OCI-LY1 (cell line): Measurements from ENCODE around the gene GZF1.

ENCODE experiments used
- H2AFZ ChIP-seq: fragments of 200-600 bp; sonication (generic), shearing (Covaris generic); 2 replicates; pipeline ENCODE4 v1.6.0; 2014; ENCODE audit warnings: antibody characterized with exemption, mild to moderate bottlenecking, low read length
- H3F3A ChIP-seq: fragments of 200-600 bp; sonication (generic), shearing (Covaris generic); 2 replicates; pipeline ENCODE4 v1.6.0; 2014; ENCODE audit warnings: mild to moderate bottlenecking, antibody characterized with exemption, low read length, moderate library complexity; ENCODE audit not compliant: insufficient read depth
- H3K27ac ChIP-seq: fragments of 200-600 bp; sonication (generic); 2 replicates; pipeline ENCODE4 v1.5.1; 2014; ENCODE audit warnings: low read length, mixed run types, mild to moderate bottlenecking, low read depth; ENCODE audit not compliant: poor library complexity, severe bottlenecking
- H3K27me3 ChIP-seq: fragments of 200-600 bp; sonication (generic); 2 replicates; pipeline ENCODE4 v1.6.0; 2014; ENCODE audit warnings: antibody characterized with exemption, mild to moderate bottlenecking, low read length, moderate library complexity; ENCODE audit not compliant: insufficient read depth
- H3K36me3 ChIP-seq: fragments of 200-600 bp; sonication (generic); 2 replicates; pipeline ENCODE4 v1.6.1; 2014; ENCODE audit warnings: mild to moderate bottlenecking, antibody characterized with exemption, low read length, moderate library complexity, mixed read lengths; ENCODE audit not compliant: insufficient read depth
- H3K4me1 ChIP-seq: fragments of 200-600 bp; sonication (generic); 2 replicates; pipeline ENCODE4 v1.5.1; 2014; ENCODE audit warnings: mild to moderate bottlenecking, low read length, moderate library complexity; ENCODE audit not compliant: insufficient read depth, severe bottlenecking
- H3K4me2 ChIP-seq: fragments of 200-600 bp; sonication (generic), shearing (Covaris generic); 2 replicates; pipeline ENCODE4 v1.6.1; 2014; ENCODE audit warnings: low read length
- H3K4me3 ChIP-seq: fragments of 200-600 bp; sonication (generic); 2 replicates; pipeline ENCODE4 v1.5.1; 2014; ENCODE audit warnings: low read length, low read depth, mild to moderate bottlenecking, mixed read lengths; ENCODE audit not compliant: poor library complexity, severe bottlenecking
- H3K79me2 ChIP-seq: fragments of 200-600 bp; shearing (Covaris generic); 2 replicates; pipeline ENCODE4 v1.6.1; 2016; ENCODE audit warnings: mixed run types, low read length, mixed read lengths; ENCODE audit not compliant: insufficient read depth
- H3K9ac ChIP-seq: fragments of 200-600 bp; sonication (generic), shearing (Covaris generic); 2 replicates; pipeline ENCODE4 v1.6.1; 2014; ENCODE audit warnings: mild to moderate bottlenecking, low read length, mixed read lengths
- H3K9me2 ChIP-seq: fragments of 200-600 bp; sonication (generic), shearing (Covaris generic); 2 replicates; pipeline ENCODE4 v1.6.1; 2014; ENCODE audit warnings: low read depth, mild to moderate bottlenecking, low read length, mixed read lengths
- H3K9me3 ChIP-seq: fragments of 200-600 bp; shearing (Covaris generic); 2 replicates; pipeline ENCODE4 v1.6.1; 2014; ENCODE audit warnings: low read length, mixed read lengths
- H4K20me1 ChIP-seq: fragments of 200-600 bp; sonication (generic), shearing (Covaris generic); 2 replicates; pipeline ENCODE4 v1.6.0; 2016; ENCODE audit warnings: mild to moderate bottlenecking, low read length; ENCODE audit not compliant: insufficient read depth
- EZH2 ChIP-seq: fragments of 200-600 bp; sonication (generic), shearing (Covaris generic); IDR thresholded peaks from 2 replicates; pipeline ENCODE4 v1.8.0; 2017; ENCODE audit warnings: borderline replicate concordance, mixed run types, mild to moderate bottlenecking, antibody characterized with exemption, low read length, moderate library complexity, mixed read lengths
- TF ChIP-seq, protein P1 (sequence below): fragments of 200-600 bp; sonication (generic), shearing (Covaris generic); IDR thresholded peaks from 2 replicates; pipeline ENCODE4 v1.5.1; 2017; ENCODE audit warnings: mild to moderate bottlenecking, antibody characterized with exemption, low read length, moderate library complexity, mixed read lengths

The GZF1 gene

DNA sequence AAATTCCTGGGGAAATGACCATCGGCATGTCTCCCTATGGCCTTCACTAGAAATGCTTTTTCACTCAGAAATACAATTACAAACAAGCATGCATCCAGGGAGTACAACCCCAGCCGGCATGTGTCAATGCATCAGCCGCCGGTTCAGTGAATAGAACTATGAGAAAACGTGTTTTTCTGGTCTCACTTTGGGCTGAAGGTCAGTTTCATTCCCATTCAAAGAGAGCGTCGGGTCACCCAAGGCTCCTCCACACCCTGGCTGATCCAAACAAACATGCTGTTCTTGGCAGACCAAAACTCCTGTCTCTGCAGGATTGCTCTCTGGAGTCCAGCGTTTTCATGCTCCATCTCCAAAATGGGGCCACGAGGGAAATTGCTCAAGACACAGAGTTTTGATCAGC is 46.9 kb upstream of the GZF1 start:
- no peaks in the 10 kb centered on the region for H3K27me3 ChIP-seq
- no peaks in the 10 kb centered on the region for H4K20me1 ChIP-seq
- no peaks in the 10 kb centered on the region for H3K4me1 ChIP-seq

DNA sequence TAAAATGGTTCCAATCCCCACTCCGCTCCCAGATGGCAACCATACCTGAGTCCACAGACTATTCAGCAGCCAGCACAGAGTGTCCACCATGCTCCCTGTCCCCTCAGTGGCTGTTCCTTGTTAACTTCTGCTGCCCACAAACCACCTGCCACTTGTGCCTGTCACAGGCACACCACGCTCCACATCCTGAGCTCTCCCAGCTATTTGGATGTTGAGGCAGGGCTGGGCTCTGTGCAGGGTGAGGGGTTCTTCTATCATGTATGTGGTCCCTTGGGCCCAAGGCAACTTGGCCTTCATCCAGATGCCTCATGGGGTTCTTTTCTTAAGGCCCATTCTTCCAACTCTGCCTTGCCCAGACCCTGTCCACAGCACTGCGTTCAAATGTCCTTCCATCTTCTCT is 45.4 kb upstream of the GZF1 start:
- no peak overlapping the region for H2AFZ ChIP-seq
- no peaks in the 10 kb centered on the region for H4K20me1 ChIP-seq
- H3K27ac ChIP-seq, result no peak overlapping the region
- no peak for TF ChIP-seq EZH2
- TF ChIP-seq, protein P1, sequence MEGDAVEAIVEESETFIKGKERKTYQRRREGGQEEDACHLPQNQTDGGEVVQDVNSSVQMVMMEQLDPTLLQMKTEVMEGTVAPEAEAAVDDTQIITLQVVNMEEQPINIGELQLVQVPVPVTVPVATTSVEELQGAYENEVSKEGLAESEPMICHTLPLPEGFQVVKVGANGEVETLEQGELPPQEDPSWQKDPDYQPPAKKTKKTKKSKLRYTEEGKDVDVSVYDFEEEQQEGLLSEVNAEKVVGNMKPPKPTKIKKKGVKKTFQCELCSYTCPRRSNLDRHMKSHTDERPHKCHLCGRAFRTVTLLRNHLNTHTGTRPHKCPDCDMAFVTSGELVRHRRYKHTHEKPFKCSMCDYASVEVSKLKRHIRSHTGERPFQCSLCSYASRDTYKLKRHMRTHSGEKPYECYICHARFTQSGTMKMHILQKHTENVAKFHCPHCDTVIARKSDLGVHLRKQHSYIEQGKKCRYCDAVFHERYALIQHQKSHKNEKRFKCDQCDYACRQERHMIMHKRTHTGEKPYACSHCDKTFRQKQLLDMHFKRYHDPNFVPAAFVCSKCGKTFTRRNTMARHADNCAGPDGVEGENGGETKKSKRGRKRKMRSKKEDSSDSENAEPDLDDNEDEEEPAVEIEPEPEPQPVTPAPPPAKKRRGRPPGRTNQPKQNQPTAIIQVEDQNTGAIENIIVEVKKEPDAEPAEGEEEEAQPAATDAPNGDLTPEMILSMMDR, result no peak
- H3F3A ChIP-seq, result no peaks in the 10 kb centered on the region
- no peak overlapping the region for H3K4me2 ChIP-seq
- H3K4me3 ChIP-seq, result no peak overlapping the region
- no peaks in the 10 kb centered on the region for H3K9me2 ChIP-seq
- H3K4me1 ChIP-seq, result no peaks in the 10 kb centered on the region
- H3K9me3 ChIP-seq, result no peaks in the 10 kb centered on the region
- H3K27me3 ChIP-seq, result no peaks in the 10 kb centered on the region
- H3K79me2 ChIP-seq, result no peaks in the 10 kb centered on the region
- no peaks in the 10 kb centered on the region for H3K36me3 ChIP-seq
- no peak overlapping the region for H3K9ac ChIP-seq

More for the DNA sequence above, 46.9 kb upstream of the GZF1 start:
- Histone ChIP-seq H3K9me3 (no peaks in the 10 kb centered on the region), H3K9ac (no peak overlapping the region), H3K36me3 (no peaks in the 10 kb centered on the region), H2AFZ (no peak overlapping the region), H3K27ac (no peak overlapping the region), H3K9me2 (no peaks in the 10 kb centered on the region), H3F3A (no peaks in the 10 kb centered on the region), H3K4me2 (no peak overlapping the region), H3K79me2 (no peaks in the 10 kb centered on the region), H3K4me3 (no peak overlapping the region)
- TF ChIP-seq EZH2, result no peak
- TF ChIP-seq, protein P1, result no peak

DNA sequence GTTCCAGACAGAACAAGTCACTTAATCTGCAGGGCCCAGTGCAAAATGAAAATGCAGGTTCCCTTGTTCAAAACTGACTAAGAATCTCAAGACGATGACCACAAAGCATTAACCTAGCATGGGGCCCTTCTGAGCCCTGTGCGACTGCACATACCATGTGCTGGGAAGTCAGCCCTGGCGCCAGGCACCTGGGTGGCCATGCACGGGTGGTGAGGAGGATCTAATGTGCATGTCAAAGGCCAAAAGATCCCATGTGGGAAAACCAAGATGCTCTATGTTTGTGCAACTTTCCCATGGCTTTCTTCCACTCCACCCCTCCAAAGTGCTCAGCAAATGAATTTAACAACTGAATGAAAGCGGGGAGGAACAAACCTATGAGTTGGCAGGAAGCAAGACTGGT is 44.9 kb upstream of the GZF1 start:
- no peak overlapping the region for H3K9ac ChIP-seq
- no peaks in the 10 kb centered on the region for H3K9me3 ChIP-seq
- no peaks in the 10 kb centered on the region for H3K9me2 ChIP-seq
- no peaks in the 10 kb centered on the region for H3K27me3 ChIP-seq
- H3K79me2 ChIP-seq, result no peaks in the 10 kb centered on the region
- H3K4me2 ChIP-seq, result no peak overlapping the region
- H2AFZ ChIP-seq, result no peak overlapping the region
- no peak overlapping the region for H3K27ac ChIP-seq
- H3K4me1 ChIP-seq, result no peaks in the 10 kb centered on the region
- no peak for TF ChIP-seq EZH2
- TF ChIP-seq, protein P1, result no peak
- no peaks in the 10 kb centered on the region for H4K20me1 ChIP-seq
- H3K4me3 ChIP-seq, result no peak overlapping the region
- H3F3A ChIP-seq, result no peaks in the 10 kb centered on the region
- no peaks in the 10 kb centered on the region for H3K36me3 ChIP-seq
